ENCODE results near the gene TNNI3K. TPM values are rescaled to one million over a fixed set of nuclear protein-coding genes. Genes with fewer than 3 reads are reported as not detected.

The TNNI3K gene
- total RNA-seq, 1 donor from 2014 or later: not detected

- no peak for DNase-seq
These were observed 51.2 kb downstream of the TNNI3K start for GRCh38 chr1:74286414-74286813.

GRCh38 chr1:74314438-74314837 lies 79.3 kb downstream of the TNNI3K start:
- no peak for DNase-seq

- DNase-seq: no peak
These were observed 81.1 kb downstream of the TNNI3K start for GRCh38 chr1:74316302-74316701.

GRCh38 chr1:74317663-74318062 lies 82.5 kb downstream of the TNNI3K start:
- no peak for DNase-seq

- DNase-seq: no peak
These were observed 88.8 kb downstream of the TNNI3K start for GRCh38 chr1:74323937-74324473.

- no peak for DNase-seq
These were observed 89.7 kb downstream of the TNNI3K start for GRCh38 chr1:74324684-74325448.

- DNase-seq: no peak
These were observed 93.7 kb downstream of the TNNI3K start for GRCh38 chr1:74328851-74329250.

- DNase-seq: no peak
These were observed 98.1 kb downstream of the TNNI3K start for GRCh38 chr1:74333244-74333643.

- no peak for DNase-seq
These were observed 99.0 kb downstream of the TNNI3K start for GRCh38 chr1:74334147-74334546.

GRCh38 chr1:74340656-74341055 lies 105.5 kb downstream of the TNNI3K start:
- DNase-seq: no peak

- DNase-seq: no peak
These were observed 106.6 kb downstream of the TNNI3K start for GRCh38 chr1:74341702-74342339.

- no peak for DNase-seq
These were observed 108.0 kb downstream of the TNNI3K start for GRCh38 chr1:74343216-74343615.

GRCh38 chr1:74344387-74344786 lies 109.2 kb downstream of the TNNI3K start:
- no peak for DNase-seq

- no peak for DNase-seq
These were observed 121.3 kb downstream of the TNNI3K start for GRCh38 chr1:74356493-74356892.

- DNase-seq: no peak
These were observed 122.0 kb downstream of the TNNI3K start for GRCh38 chr1:74357150-74357549.

GRCh38 chr1:74357756-74358155 lies 122.6 kb downstream of the TNNI3K start:
- DNase-seq: no peak

GRCh38 chr1:74362691-74363090 lies 127.5 kb downstream of the TNNI3K start:
- DNase-seq: no peak

- no peak for DNase-seq
These were observed 128.0 kb downstream of the TNNI3K start for GRCh38 chr1:74363220-74363619.

GRCh38 chr1:74367175-74367813 lies 132.1 kb downstream of the TNNI3K start:
- no peak for DNase-seq

- no peak for DNase-seq
These were observed 133.1 kb downstream of the TNNI3K start for GRCh38 chr1:74368335-74368734.

- DNase-seq: no peak
These were observed 140.2 kb downstream of the TNNI3K start for GRCh38 chr1:74375376-74375775.

GRCh38 chr1:74380252-74380651 lies 145.1 kb downstream of the TNNI3K start:
- DNase-seq: no peak

GRCh38 chr1:74388855-74389254 lies 153.7 kb downstream of the TNNI3K start:
- no peak for DNase-seq

- DNase-seq: no peak
These were observed 157.0 kb downstream of the TNNI3K start for GRCh38 chr1:74392186-74392585.
